HG03558 (cell line): ENCODE data around the gene PLA2G2D.

Experiments used
- ATAC-seq: cut with Tn5 transposase; IDR thresholded peaks from one replicate; pipeline ENCODE4 v1.9.1; 2021; ENCODE audit warnings: moderate number of reproducible peaks; ENCODE audit not compliant: unreplicated experiment; ENCODE audit errors: extremely low read depth

PLA2G2D gene

GRCh38 chr1:20120796-20121195, 1.5 kb upstream of the PLA2G2D start:
- ATAC-seq = no peak

GRCh38 chr1:20117236-20117635, 2.1 kb downstream of the PLA2G2D start:
- ATAC-seq = no peak

- no peak for ATAC-seq
Measured at GRCh38 chr1:20115916-20116315, 3.4 kb downstream of the PLA2G2D start.

GRCh38 chr1:20115479-20115878, 3.9 kb downstream of the PLA2G2D start:
- ATAC-seq = no peak

- no peak for ATAC-seq
Measured at GRCh38 chr1:20114021-20114648, 5.2 kb downstream of the PLA2G2D start.

- ATAC-seq = no peak
Measured at GRCh38 chr1:20112279-20113000, 6.9 kb downstream of the PLA2G2D start.

- ATAC-seq = no peak
Measured at GRCh38 chr1:20111452-20111851, 7.9 kb downstream of the PLA2G2D start.

GRCh38 chr1:20110679-20111078, 8.7 kb downstream of the PLA2G2D start:
- no peak for ATAC-seq

GRCh38 chr1:20109223-20109856, 10.0 kb downstream of the PLA2G2D start:
- ATAC-seq = no peak

GRCh38 chr1:20108366-20109123, 10.8 kb downstream of the PLA2G2D start:
- no peak for ATAC-seq

GRCh38 chr1:20107796-20108195, 11.5 kb downstream of the PLA2G2D start:
- ATAC-seq = no peak

GRCh38 chr1:20107351-20107750, 12.0 kb downstream of the PLA2G2D start:
- ATAC-seq = no peak

- ATAC-seq = no peak
Measured at GRCh38 chr1:20105856-20106255, 13.5 kb downstream of the PLA2G2D start.

GRCh38 chr1:20102875-20103274, 16.5 kb downstream of the PLA2G2D start:
- no peak for ATAC-seq

GRCh38 chr1:20100632-20101355, 18.5 kb downstream of the PLA2G2D start:
- ATAC-seq = no peak

- ATAC-seq = no peak
Measured at GRCh38 chr1:20099533-20099932, 19.8 kb downstream of the PLA2G2D start.

- ATAC-seq = no peak
Measured at GRCh38 chr1:20096840-20097447, 22.4 kb downstream of the PLA2G2D start.

GRCh38 chr1:20095564-20096434, 23.5 kb downstream of the PLA2G2D start:
- ATAC-seq = no peak

GRCh38 chr1:20093940-20094391, 25.4 kb downstream of the PLA2G2D start:
- no peak for ATAC-seq
